ENCODE measurements around the gene TFF3.

GRCh38 chr21:42313501-42313969 lies 1.7 kb downstream of the TFF3 start:
- TF ChIP-seq CTCF (IDR thresholded peaks at IDR 0.05; ENCODE audit: insufficient read depth, low read length, poor library complexity, severe bottlenecking) (no peak), EZH2phosphoT487 (conservative IDR thresholded peaks at IDR 0.05; ENCODE audit: low read length) (no peak)

All from SU-DHL-6 (cell line).